HG03469 (cell line): ENCODE data around the gene CEL.
"Not testable (repeated sequence)": the region's sequence is repeated elsewhere in the genome, so short reads cannot be mapped to it uniquely, and the experiment has no call there.

ENCODE experiments used
- ATAC-seq: cut with Tn5 transposase; IDR thresholded peaks from one replicate; pipeline ENCODE4 v1.9.1; 2021; ENCODE audit warnings: mild to moderate bottlenecking, moderate library complexity, moderate number of reproducible peaks; ENCODE audit not compliant: unreplicated experiment

The CEL gene

DNA sequence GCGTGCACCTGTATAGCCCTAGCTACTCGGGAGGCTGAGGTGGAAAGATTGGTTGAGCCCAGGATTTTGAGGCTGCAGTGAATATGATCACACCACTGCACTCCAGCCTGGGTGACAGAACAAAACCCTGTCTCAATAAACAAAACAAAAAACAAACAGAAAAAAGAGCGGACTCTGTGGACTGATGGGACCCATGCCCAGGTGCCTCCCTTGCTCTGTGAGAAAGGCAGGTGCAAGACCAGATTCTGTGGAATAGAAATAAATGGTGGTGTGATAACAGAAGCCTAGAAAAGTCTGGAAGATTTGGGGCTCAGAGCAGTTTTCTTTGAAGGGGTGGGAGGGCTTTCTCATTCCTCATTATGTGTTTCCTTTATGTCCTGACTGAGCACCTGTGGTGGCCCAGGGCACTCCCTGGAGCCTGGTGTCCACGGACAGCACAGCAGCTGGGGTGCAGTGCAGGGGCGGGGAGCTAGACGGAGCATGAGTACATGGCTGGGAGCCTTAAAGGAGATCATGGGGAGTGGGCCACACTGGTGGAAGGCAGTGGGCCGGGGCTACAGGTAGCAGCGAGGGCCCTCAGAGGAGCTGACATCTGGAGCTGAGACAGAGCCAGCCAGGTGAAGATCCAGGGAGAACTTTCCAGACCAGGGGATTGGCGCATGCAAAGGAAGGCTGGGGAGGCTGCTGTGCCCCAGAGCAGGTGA is 15.4 kb upstream of the CEL start:
- ATAC-seq: no peak

GRCh38 chr9:133046900-133047295 is 14.9 kb upstream of the CEL start:
- no peak for ATAC-seq

DNA sequence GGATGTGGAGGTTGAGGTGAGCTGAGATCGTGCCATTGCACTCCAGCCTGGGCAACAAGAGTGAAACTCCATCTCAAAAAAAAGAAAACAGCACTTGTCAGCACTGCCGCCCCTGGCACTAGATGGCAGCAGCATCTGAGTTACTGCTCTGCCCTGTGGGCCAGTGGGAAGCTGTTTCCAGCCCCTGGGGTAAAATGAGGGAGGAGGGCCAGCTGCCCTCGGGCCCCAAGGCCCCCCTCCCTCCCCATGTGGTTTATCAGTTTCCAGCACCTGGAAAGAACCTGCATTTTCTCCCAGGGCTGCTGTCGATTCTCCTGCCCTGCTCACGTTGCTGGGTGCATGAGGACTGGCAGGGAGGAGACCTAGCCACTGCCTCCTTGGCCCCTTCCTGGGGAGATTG is 13.2 kb upstream of the CEL start:
- no peak for ATAC-seq

GRCh38 chr9:133049043-133049442 is 12.7 kb upstream of the CEL start:
- ATAC-seq: no peak

DNA sequence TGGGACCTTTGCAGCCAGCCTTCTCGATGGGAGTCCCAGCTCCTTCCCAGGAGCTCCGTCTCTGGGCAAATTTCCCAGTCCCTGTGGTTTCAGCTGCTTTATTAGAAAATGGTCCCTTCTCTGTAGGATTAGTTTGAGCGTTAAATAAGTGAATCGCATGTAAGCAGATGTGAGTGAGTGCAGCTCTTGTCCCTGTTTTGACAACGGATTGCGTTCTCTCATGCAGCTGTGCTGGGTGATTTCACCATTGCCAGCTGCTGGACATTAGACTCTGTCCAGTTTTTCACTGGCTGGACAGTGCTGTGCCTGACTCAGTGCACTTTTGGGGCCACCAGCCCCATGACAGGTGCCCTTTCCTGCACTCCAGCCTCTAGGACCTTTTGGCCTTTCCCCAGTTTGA is 11.6 kb upstream of the CEL start:
- no peak for ATAC-seq

DNA sequence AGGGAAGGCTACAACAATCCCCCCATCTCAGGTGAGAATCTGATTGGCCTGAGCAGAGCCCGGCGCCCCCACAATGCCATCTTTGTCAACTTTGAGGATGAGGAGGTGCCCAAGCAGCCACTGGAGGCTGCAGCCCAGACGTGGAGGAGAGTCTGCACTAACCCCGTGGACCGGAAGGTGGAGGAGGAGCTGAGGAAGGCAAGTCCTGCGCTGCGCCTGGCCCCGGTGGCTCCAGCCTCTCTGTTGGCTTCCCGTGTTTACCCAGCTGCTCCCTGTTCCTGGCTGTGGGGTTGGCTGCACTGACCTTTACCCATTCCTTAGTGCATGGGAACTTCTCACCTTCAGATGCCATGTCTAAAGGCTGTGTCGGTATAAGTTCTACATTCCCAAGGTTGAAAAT is 11.0 kb upstream of the CEL start:
- ATAC-seq: no peak

- no peak for ATAC-seq
Measured at GRCh38 chr9:133051281-133051900, 10.4 kb upstream of the CEL start.

DNA sequence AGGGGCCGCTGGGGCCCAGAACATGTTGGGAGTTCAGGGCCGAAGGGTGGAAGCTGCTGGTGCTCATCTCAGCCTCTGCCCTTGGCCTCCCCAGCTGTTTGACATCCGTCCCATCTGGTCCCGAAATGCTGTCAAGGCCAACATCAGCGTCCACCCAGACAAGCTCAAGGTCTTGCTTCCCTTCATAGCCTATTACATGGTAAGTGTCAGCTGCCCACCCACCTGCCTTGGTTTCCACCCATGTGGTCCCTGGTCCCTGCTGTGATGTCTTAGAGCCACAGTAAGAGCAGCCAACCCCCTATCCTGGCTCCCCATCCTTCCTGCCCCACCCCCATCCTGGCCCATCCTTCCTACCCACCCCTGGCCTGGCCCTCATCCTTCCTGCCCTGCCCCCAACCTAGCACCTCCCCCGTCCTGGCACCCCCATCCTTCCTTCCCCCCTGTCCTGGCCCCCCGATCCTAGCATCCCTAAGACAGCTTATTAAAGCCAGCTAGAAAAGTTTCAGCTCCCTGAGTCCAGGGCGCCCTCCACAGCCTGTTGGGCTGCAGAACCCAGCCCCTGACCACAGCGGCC is 9.7 kb upstream of the CEL start:
- ATAC-seq: no peak

GRCh38 chr9:133054194-133054890 is 7.4 kb upstream of the CEL start:
- no peak for ATAC-seq

DNA sequence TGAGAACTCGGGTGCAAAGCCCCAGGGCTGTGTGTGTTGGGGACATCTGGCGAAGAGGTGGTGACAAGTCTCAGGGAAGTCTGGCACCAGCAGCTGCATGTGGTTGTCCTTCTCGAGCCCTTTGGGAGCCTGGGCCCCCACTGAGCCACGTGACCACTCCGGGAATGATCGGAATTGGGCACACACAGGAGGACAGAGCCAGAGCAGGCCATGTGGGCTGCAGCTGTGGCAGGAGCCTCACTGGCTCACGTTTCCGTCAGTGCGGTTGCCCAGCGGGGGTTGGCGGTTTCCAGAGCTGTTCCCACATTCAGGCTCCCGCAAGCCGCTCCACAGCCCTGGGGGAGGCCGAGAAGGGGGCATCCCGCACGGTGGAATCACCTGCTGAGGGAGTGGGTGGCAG is 6.8 kb upstream of the CEL start:
- ATAC-seq: no peak

GRCh38 chr9:133055788-133056420 is 5.9 kb upstream of the CEL start:
- ATAC-seq: no peak

- ATAC-seq: no peak
Measured at GRCh38 chr9:133056533-133056932, 5.2 kb upstream of the CEL start.

DNA sequence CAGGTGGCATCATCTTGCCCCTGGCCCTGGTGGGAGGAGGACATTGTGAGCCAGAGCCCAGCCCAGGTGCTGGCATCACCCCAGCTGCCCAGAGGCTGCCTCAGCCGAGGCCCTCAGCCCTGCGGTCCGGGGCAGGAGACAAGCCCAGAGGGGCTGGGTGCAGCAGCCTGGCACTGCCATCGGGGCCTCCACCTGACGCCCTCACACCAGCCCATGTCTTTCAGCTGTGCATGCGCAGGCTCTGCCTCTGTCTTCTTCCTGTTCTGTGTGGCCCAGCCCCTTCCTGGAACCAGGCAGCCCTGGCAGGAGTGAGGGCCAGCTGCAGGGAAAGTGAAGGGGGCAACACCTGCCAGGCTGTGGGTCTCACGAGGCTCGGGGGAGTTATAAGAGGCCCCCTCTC is 4.8 kb upstream of the CEL start:
- ATAC-seq: no peak

DNA sequence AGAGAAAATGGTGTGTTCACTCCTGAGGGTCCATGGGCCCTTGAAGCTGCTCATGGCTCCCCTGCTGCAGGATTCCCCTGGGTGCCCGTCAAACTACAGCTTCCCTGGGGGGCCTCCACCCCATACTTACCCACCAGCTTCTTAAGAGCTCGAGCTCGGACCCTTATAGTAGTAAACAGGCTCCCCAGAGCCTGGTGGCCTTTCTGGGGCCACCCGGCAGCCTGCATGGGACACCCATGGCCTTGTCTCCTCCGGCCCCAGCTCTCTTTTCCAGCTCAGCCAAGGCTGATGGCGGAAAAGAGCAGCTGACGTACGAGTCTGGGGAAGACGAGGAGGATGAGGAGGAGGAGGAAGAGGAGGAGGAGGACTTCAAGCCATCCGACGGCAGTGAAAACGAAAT is 4.2 kb upstream of the CEL start:
- no peak for ATAC-seq

DNA sequence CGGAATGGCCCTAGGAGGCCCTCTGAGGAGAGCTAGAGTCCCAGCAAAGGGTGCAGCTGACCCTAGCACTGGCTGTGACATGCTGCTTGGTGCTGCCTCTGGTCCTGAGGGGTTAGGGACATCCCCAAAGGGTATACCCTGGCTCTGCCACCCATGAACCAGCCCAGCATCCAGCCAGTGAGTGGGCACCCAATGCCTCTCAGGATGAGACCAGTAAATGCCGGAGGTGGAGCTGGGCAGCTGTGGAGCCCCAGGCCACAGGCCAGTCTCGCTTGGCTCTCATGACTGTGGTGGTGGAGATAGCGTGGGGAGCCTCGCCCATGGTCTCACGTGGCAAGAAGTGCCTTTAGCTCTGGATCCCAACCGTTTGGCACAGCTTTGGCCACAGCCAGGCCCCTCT is 3.7 kb upstream of the CEL start:
- ATAC-seq: no peak

DNA sequence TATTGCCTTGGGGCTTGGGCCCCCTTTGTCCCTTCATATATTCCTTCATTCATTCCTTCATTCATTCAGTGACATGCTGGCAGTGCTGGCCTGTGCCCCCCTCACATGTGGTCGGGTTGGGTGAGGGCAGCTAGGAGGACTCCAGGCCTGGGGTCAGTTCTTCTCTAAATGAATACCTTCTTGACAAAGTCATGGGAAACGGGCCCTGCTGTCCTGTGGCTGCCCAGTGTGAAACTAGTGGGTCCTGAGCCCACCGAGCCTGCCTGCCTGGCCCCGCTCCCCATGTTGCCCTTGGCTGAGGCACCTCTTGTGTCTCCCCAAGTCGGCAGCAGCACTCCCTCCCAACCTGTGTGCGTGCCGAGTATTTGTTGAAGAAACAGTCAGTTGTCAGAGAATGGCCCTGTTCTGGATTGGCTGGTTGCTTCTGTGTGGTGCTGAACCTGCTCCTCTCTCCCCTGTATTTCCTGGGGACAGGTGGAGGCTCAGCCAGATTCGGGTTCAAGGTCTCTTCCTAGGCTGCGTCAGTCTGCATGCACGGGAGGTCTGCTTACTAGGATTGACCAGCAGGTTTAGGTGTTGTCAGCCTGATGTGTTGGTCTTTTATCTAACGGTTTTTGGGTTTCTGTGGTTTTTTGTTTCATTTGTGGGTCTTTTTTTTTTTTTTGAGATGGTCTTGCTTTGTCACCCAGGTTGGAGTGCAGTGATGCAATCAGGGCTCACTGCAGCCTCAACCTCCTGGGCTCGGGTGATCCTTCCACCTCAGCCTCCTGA is 3.0 kb upstream of the CEL start:
- no peak for ATAC-seq

DNA sequence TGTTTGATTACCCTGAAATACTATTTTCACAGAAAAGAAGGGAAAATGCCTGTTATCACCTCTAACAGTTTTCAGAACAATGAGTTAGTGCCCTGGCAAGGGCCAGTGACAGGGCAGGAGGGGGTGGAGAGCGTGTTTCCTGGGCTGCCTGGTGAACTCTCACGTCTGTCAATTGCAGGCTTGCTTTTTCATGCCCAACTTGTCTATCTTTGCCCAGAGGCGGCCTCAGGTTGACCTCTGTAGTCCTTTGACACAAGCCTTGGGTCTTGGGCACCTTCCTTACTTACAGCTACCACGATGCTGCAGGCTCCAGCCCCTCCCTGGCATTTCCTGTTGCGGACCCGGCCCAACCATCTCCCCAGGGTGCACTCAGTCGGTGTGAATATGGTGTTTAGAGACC is 2.2 kb upstream of the CEL start:
- no peak for ATAC-seq

DNA sequence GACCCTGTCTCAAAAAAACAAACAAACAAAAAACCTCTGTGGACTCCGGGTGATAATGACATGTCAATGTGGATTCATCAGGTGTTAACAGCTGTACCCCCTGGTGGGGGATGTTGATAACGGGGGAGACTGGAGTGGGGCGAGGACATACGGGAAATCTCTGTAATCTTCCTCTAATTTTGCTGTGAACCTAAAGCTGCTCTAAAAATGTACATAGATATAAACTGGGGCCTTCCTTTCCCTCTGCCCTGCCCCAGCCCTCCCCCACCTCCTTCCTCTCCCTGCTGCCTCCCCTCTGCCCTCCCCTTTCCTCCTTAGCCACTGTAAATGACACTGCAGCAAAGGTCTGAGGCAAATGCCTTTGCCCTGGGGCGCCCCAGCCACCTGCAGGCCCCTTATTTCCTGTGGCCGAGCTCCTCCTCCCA is 1.4 kb upstream of the CEL start:
- ATAC-seq: no peak

- not testable (repeated sequence) for ATAC-seq
Measured at GRCh38 chr9:133061019-133061763, 590 bp upstream of the CEL start.

DNA sequence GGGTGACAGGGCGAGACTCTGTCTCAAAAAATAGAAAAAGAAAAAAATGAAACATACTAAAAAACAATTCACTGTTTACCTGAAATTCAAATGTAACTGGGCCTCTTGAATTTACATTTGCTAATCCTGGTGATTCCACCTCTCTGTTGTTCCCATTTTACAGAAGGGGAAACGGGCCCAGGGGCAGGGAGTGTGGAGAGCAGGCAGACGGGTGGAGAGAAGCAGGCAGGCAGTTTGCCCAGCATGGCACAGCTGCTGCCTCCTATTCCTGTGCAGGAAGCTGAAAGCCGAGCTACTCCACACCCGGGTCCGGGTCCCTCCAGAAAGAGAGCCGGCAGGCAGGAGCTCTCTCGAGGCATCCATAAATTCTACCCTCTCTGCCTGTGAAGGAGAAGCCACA is 788 bp downstream of the CEL start:
- ATAC-seq: not testable (repeated sequence)
